Neural progenitor cell (in vitro differentiated cells): ENCODE measurements around the gene PDE9A. TPM values are rescaled to one million over a fixed set of nuclear protein-coding genes. Genes with fewer than 3 reads are reported as not detected.
A peak's percentile ranks its signal among the peaks of the same experiment; 100 is the strongest.

Experiments used
- DNase-seq: peaks from one replicate; pipeline ENCODE4 v3.0.0-alpha.2; 2016; ENCODE audit warnings: low spot score
- H2AFZ ChIP-seq: fragments of 200-600 bp; sonication (generic); replicated peaks from 2 replicates; pipeline ENCODE4 v1.6.1; 2016; ENCODE audit warnings: antibody characterized with exemption
- H3F3A ChIP-seq: fragments of 200-600 bp; sonication (generic); 2 replicates; pipeline ENCODE4 v1.6.1; 2016; ENCODE audit warnings: antibody characterized with exemption, low read depth
- H3K27ac ChIP-seq: fragments of 200-600 bp; sonication (generic); 2 replicates; pipeline ENCODE4 v1.5.1; 2016; ENCODE audit warnings: mild to moderate bottlenecking
- H3K27me3 ChIP-seq: fragments of 200-600 bp; sonication (generic); 2 replicates; pipeline ENCODE4 v1.6.1; 2016; ENCODE audit warnings: mild to moderate bottlenecking, moderate library complexity
- H3K36me3 ChIP-seq: fragments of 200-600 bp; sonication (generic); 2 replicates; pipeline ENCODE4 v1.5.1; 2016
- H3K4me1 ChIP-seq: fragments of 200-600 bp; sonication (generic); 2 replicates; pipeline ENCODE4 v1.6.1; 2016; ENCODE audit warnings: mixed run types
- H3K4me2 ChIP-seq: fragments of 200-600 bp; sonication (generic); 2 replicates; pipeline ENCODE4 v1.6.1; 2016
- H3K4me3 ChIP-seq: fragments of 200-600 bp; sonication (generic); 2 replicates; pipeline ENCODE4 v1.5.1; 2016
- H3K79me2 ChIP-seq: fragments of 200-600 bp; sonication (generic); 2 replicates; pipeline ENCODE4 v1.6.1; 2016; ENCODE audit warnings: low read depth
- H3K9ac ChIP-seq: fragments of 200-600 bp; sonication (generic); 2 replicates; pipeline ENCODE4 v1.6.1; 2016
- H3K9me3 ChIP-seq: fragments of 200-600 bp; sonication (generic); 2 replicates; pipeline ENCODE4 v1.5.1; 2016; ENCODE audit warnings: low read depth
- H4K20me1 ChIP-seq: fragments of 200-600 bp; sonication (generic); 2 replicates; pipeline ENCODE4 v1.6.1; 2016; ENCODE audit warnings: low read depth
- H3K27ac Mint-ChIP-seq: 3 replicates; pipeline ENCODE4 v1.8.0; 2021; ENCODE audit warnings: mixed read lengths
- H3K27me3 Mint-ChIP-seq: 2 replicates; pipeline ENCODE4 v1.8.0; 2022; ENCODE audit warnings: low read depth, mild to moderate bottlenecking, inconsistent platforms, moderate library complexity, mixed read lengths; ENCODE audit not compliant: insufficient read depth
- H3K36me3 Mint-ChIP-seq: 3 replicates; pipeline ENCODE4 v1.8.0; 2021; ENCODE audit warnings: mixed read lengths
- H3K4me1 Mint-ChIP-seq: 3 replicates; pipeline ENCODE4 v1.8.0; 2021; ENCODE audit warnings: mixed read lengths
- H3K4me3 Mint-ChIP-seq: 3 replicates; pipeline ENCODE4 v1.8.0; 2021; ENCODE audit warnings: mild to moderate bottlenecking, moderate library complexity, mixed read lengths
- H3K9me3 Mint-ChIP-seq: 3 replicates; pipeline ENCODE4 v1.8.0; 2020; ENCODE audit warnings: mixed read lengths
- CTCF ChIP-seq: fragments of 200-600 bp; sonication (generic); IDR thresholded peaks from 2 replicates; pipeline ENCODE4 v1.5.1; 2017; ENCODE audit warnings: antibody characterized with exemption, mild to moderate bottlenecking
- EZH2 ChIP-seq: fragments of 200-600 bp; sonication (generic); IDR thresholded peaks from 2 replicates; pipeline ENCODE4 v1.6.1; 2017; ENCODE audit warnings: antibody characterized with exemption, mild to moderate bottlenecking, moderate library complexity
- EZH2phosphoT487 ChIP-seq: fragments of 200-600 bp; sonication (generic); IDR thresholded peaks from 2 replicates; pipeline ENCODE4 v1.6.1; 2017; ENCODE audit warnings: antibody characterized with exemption
- total RNA-seq: library from RNA; depleted of rRNA; stranded (reverse); fragments of >200 nt; gene quantifications from 2 replicates; pipeline ENCODE4 v1.2.3, GENCODE V29; 2015; ENCODE audit warnings: low replicate concordance

PDE9A gene
- total RNA-seq, 1 donor from 2014 or later: 41.0 TPM

- no peaks in the 10 kb centered on the region for H3K4me1 ChIP-seq
- H3K36me3 Mint-ChIP-seq: peaks cover 35% of the 10 kb centered on the region
- peaks cover 23% of the 10 kb centered on the region for H3K36me3 ChIP-seq
- H3F3A ChIP-seq: no peaks in the 10 kb centered on the region
- H3K79me2 ChIP-seq: no peaks in the 10 kb centered on the region
- H3K27ac ChIP-seq: no peak overlapping the region
- H2AFZ ChIP-seq: no peak overlapping the region
- H3K27me3 ChIP-seq: no peaks in the 10 kb centered on the region
- DNase-seq: no peak
- H3K9me3 Mint-ChIP-seq: peaks cover 15% of the 10 kb centered on the region
- no peak overlapping the region for H3K4me2 ChIP-seq
- H3K4me1 Mint-ChIP-seq: peaks cover 29% of the 10 kb centered on the region
- no peak overlapping the region for H3K4me3 ChIP-seq
- peaks cover 11% of the 10 kb centered on the region for H3K27me3 Mint-ChIP-seq
- no peak overlapping the region for H3K4me3 Mint-ChIP-seq
- no peaks in the 10 kb centered on the region for H3K9me3 ChIP-seq
- H3K27ac Mint-ChIP-seq: peak overlapping the region; percentile 6
- peaks cover 7% of the 10 kb centered on the region for H4K20me1 ChIP-seq
- no peak overlapping the region for H3K9ac ChIP-seq
- no peak for TF ChIP-seq EZH2phosphoT487
- TF ChIP-seq CTCF: no peak
These were observed 49.3 kb downstream of the PDE9A start for GRCh38 chr21:42702720-42703119.

GRCh38 chr21:42703136-42703908, 49.9 kb downstream of the PDE9A start:
- H3K36me3 ChIP-seq: peaks cover 23% of the 10 kb centered on the region
- H3K36me3 Mint-ChIP-seq: peaks cover 35% of the 10 kb centered on the region

GRCh38 chr21:42703965-42704364, 50.5 kb downstream of the PDE9A start:
- Histone ChIP-seq H3K4me1 (no peaks in the 10 kb centered on the region), H3K4me2 (no peak overlapping the region), H3K9ac (no peak overlapping the region), H3K27me3 (no peaks in the 10 kb centered on the region), H3K36me3 (peaks cover 23% of the 10 kb centered on the region), H3F3A (no peaks in the 10 kb centered on the region), H4K20me1 (peaks cover 8% of the 10 kb centered on the region), H3K9me3 (no peaks in the 10 kb centered on the region), H3K4me3 (no peak overlapping the region), H2AFZ (no peak overlapping the region), H3K79me2 (no peaks in the 10 kb centered on the region), H3K27ac (no peak overlapping the region)
- Mint-ChIP-seq H3K4me3 (no peak overlapping the region), H3K9me3 (peaks cover 15% of the 10 kb centered on the region), H3K27ac (no peak overlapping the region), H3K27me3 (peaks cover 10% of the 10 kb centered on the region), H3K4me1 (peaks cover 36% of the 10 kb centered on the region), H3K36me3 (peaks cover 36% of the 10 kb centered on the region)
- TF ChIP-seq CTCF (no peak), EZH2 (no peak), EZH2phosphoT487 (no peak)
- DNase-seq: no peak

More at GRCh38 chr21:42703136-42703908, 49.9 kb downstream of the PDE9A start:
- no peak overlapping the region for H3K27ac ChIP-seq
- H3F3A ChIP-seq: no peaks in the 10 kb centered on the region
- no peak overlapping the region for H3K27ac Mint-ChIP-seq
- no peak overlapping the region for H3K4me3 Mint-ChIP-seq
- no peak overlapping the region for H3K4me3 ChIP-seq
- H4K20me1 ChIP-seq: peaks cover 8% of the 10 kb centered on the region
- TF ChIP-seq CTCF (no peak), EZH2phosphoT487 (no peak), EZH2 (no peak)
- no peaks in the 10 kb centered on the region for H3K27me3 ChIP-seq
- H3K9me3 ChIP-seq: no peaks in the 10 kb centered on the region
- peaks cover 15% of the 10 kb centered on the region for H3K9me3 Mint-ChIP-seq
- peaks cover 11% of the 10 kb centered on the region for H3K27me3 Mint-ChIP-seq
- H3K4me1 ChIP-seq: no peaks in the 10 kb centered on the region
- no peak overlapping the region for H3K9ac ChIP-seq
- no peak overlapping the region for H3K4me2 ChIP-seq
- no peak for DNase-seq
- H2AFZ ChIP-seq: no peak overlapping the region
- H3K4me1 Mint-ChIP-seq: peaks cover 35% of the 10 kb centered on the region
- no peaks in the 10 kb centered on the region for H3K79me2 ChIP-seq
